A549 (cell line): ENCODE data around the gene NTN4. TPM values are rescaled to one million over a fixed set of nuclear protein-coding genes. Genes with fewer than 3 reads are reported as not detected.

Experiments
- ATAC-seq, 2 experiments: fragments of 200-7000 bp in 1 of 2; fragments of >200 bp in 1 of 2; cut with Nextera tagmentation in 1 of 2; cut with Tn5 transposase in 1 of 2; 3 replicates each; pipeline versions ENCODE4 v1.8.0 to v1.9.1; 2018 to 2020; ENCODE audit warnings: mild to moderate bottlenecking in 1 of 2, moderate library complexity in 1 of 2
- CTCF ChIA-PET: fragments of 300-600 bp; sonication (Branson Sonifier 250); formaldehyde crosslinking; extraction: SDS; loops from one replicate; lab custom pipeline; 2021; ENCODE audit warnings: antibody characterized with exemption, inconsistent platforms; lab: Yijun Ruan, JAX
- POLR2A ChIA-PET: fragments of 350-600 bp; formaldehyde crosslinking; extraction: SDS; loops from one replicate; lab custom pipeline; 2021; ENCODE audit warnings: antibody characterized with exemption, inconsistent platforms; lab: Yijun Ruan, JAX
- DNase-seq, 2 experiments: peaks; one replicate each; pipeline versions ENCODE4 v3.0.0 to v3.0.0-alpha.2; 2011 to 2016; ENCODE audit warnings: low read depth in 1 of 2, low spot score in 1 of 2
- FAIRE-seq: peaks from 2 replicates; lab custom pipeline; 2011; peaks lifted over from hg19 to GRCh38; lab: Jason Lieb, UNC
- H3K27ac ChIP-seq, 2 experiments: fragments of >200 bp; sonication (Bioruptor Twin); formaldehyde crosslinking; 3 replicates each; pipeline ENCODE4 v1.5.1; 2016 to 2017
- H3K4me1 ChIP-seq: fragments of >200 bp; sonication (Bioruptor Twin); formaldehyde crosslinking; 3 replicates; pipeline ENCODE4 v1.6.1; 2016
- H3K4me2 ChIP-seq: fragments of >200 bp; sonication (Bioruptor Twin); formaldehyde crosslinking; 3 replicates; pipeline ENCODE4 v1.6.1; 2016
- H3K4me3 ChIP-seq: fragments of >200 bp; sonication (Bioruptor Twin); formaldehyde crosslinking; 3 replicates; pipeline ENCODE4 v1.5.1; 2016
- H3K9me3 ChIP-seq: fragments of >200 bp; sonication (Bioruptor Twin); formaldehyde crosslinking; 3 replicates; pipeline ENCODE4 v1.6.1; 2016
- BHLHE40 ChIP-seq: IDR thresholded peaks from 2 replicates; pipeline ENCODE4 v1.6.1; 2012; ENCODE audit warnings: low read depth, low read length, inconsistent platforms
- CBX2 ChIP-seq: fragments of 200-600 bp; sonication (generic); IDR thresholded peaks from 2 replicates; pipeline ENCODE4 v1.6.1; 2016; ENCODE audit warnings: low read depth, mild to moderate bottlenecking, borderline replicate concordance
- CBX8 ChIP-seq: fragments of 200-600 bp; sonication (generic); IDR thresholded peaks from 2 replicates; pipeline ENCODE4 v1.6.1; 2016
- CEBPB ChIP-seq, 2 experiments: fragments of >200 bp in 1 of 2; sonication (Bioruptor Twin) in 1 of 2; formaldehyde crosslinking in 1 of 2; IDR thresholded peaks; 2 replicates each; pipeline ENCODE4 v1.6.1; 2012 to 2016
- CHD2 ChIP-seq: fragments of 150-350 bp; IDR thresholded peaks from 2 replicates; pipeline ENCODE4 v1.6.1; 2014; ENCODE audit warnings: low read length; ENCODE audit not compliant: partially characterized antibody
- CHD4 ChIP-seq: fragments of 200-600 bp; sonication (generic); IDR thresholded peaks from 2 replicates; pipeline ENCODE4 v1.6.1; 2016; ENCODE audit warnings: antibody characterized with exemption, mild to moderate bottlenecking, borderline replicate concordance
- EP300 ChIP-seq, 2 experiments: fragments of >200 bp; sonication (Bioruptor Twin); formaldehyde crosslinking; IDR thresholded peaks; 2 replicates in 1 of 2; 3 replicates in 1 of 2; pipeline ENCODE4 v1.6.1; 2016 to 2017
- FOSB ChIP-seq: fragments of 250-450 bp; sonication (Bioruptor Pico); IDR thresholded peaks from 2 replicates; pipeline ENCODE4 v1.5.0; 2020; ENCODE audit warnings: mild to moderate bottlenecking, moderate library complexity
- FOXS1 ChIP-seq: fragments of 250-450 bp; sonication (Bioruptor Pico); IDR thresholded peaks from 2 replicates; pipeline ENCODE4 v1.5.0; 2020; ENCODE audit warnings: mild to moderate bottlenecking, moderate library complexity
- GATA3 ChIP-seq: IDR thresholded peaks from 2 replicates; pipeline ENCODE4 v1.6.1; 2012; ENCODE audit warnings: borderline replicate concordance
- HDAC2 ChIP-seq: fragments of 200-600 bp; sonication (generic); IDR thresholded peaks from 2 replicates; pipeline ENCODE4 v1.6.1; 2016
- HEYL ChIP-seq: fragments of 250-450 bp; sonication (Bioruptor Pico); IDR thresholded peaks from 2 replicates; pipeline ENCODE4 v1.8.0; 2021; ENCODE audit warnings: mild to moderate bottlenecking, moderate library complexity
- HOXA7 ChIP-seq: fragments of 250-450 bp; sonication (Bioruptor Pico); IDR thresholded peaks from 2 replicates; pipeline ENCODE4 v1.5.0; 2020; ENCODE audit warnings: mild to moderate bottlenecking, moderate library complexity
- HOXB13 ChIP-seq: fragments of 250-450 bp; sonication (Bioruptor Pico); IDR thresholded peaks from 2 replicates; pipeline ENCODE4 v1.5.0; 2020; ENCODE audit warnings: low read depth, mild to moderate bottlenecking, moderate library complexity
- HOXB5 ChIP-seq: fragments of 250-450 bp; sonication (Bioruptor Pico); IDR thresholded peaks from 2 replicates; pipeline ENCODE4 v1.5.0; 2020; ENCODE audit warnings: mild to moderate bottlenecking, moderate library complexity
- JUN ChIP-seq, 2 experiments: fragments of >200 bp; sonication (Bioruptor Twin); formaldehyde crosslinking; IDR thresholded peaks; 2 replicates in 1 of 2; 3 replicates in 1 of 2; pipeline ENCODE4 v1.6.1; 2016 to 2017
- JUNB ChIP-seq: fragments of >200 bp; sonication (Bioruptor Twin); formaldehyde crosslinking; IDR thresholded peaks from 2 replicates; pipeline ENCODE4 v1.6.1; 2016
- KDM1A ChIP-seq: fragments of 200-600 bp; sonication (generic); IDR thresholded peaks from 2 replicates; pipeline ENCODE4 v1.6.1; 2016; ENCODE audit warnings: low read depth, mild to moderate bottlenecking
- KDM5A ChIP-seq: fragments of 200-600 bp; sonication (generic); IDR thresholded peaks from 2 replicates; pipeline ENCODE4 v1.6.1; 2016; ENCODE audit warnings: antibody characterized with exemption, mild to moderate bottlenecking
- MAFK ChIP-seq: fragments of 450-650 bp; IDR thresholded peaks from 2 replicates; pipeline ENCODE4 v1.6.1; 2014; ENCODE audit not compliant: partially characterized antibody
- MAZ ChIP-seq: fragments of 150-350 bp; IDR thresholded peaks from 2 replicates; pipeline ENCODE4 v1.6.1; 2014; ENCODE audit warnings: antibody characterized with exemption, low read depth, low read length, borderline replicate concordance
- MYC ChIP-seq: IDR thresholded peaks from 2 replicates; pipeline ENCODE4 v1.6.1; 2012; ENCODE audit warnings: mild to moderate bottlenecking, inconsistent platforms, low read length, improper control_type of control experiment, borderline replicate concordance
- NPAS2 ChIP-seq: fragments of 250-450 bp; sonication (Bioruptor Pico); IDR thresholded peaks from 2 replicates; pipeline ENCODE4 v1.8.0; 2022; ENCODE audit warnings: mild to moderate bottlenecking, moderate library complexity, borderline replicate concordance
- NR3C1 ChIP-seq: fragments of >200 bp; sonication (Bioruptor Twin); formaldehyde crosslinking; IDR thresholded peaks from 3 replicates; pipeline ENCODE4 v1.6.1; 2017
- POLR2A ChIP-seq: IDR thresholded peaks from 2 replicates; pipeline ENCODE4 v1.6.1; 2012; ENCODE audit warnings: mild to moderate bottlenecking, low read length
- RAD21 ChIP-seq, 2 experiments: fragments of >200 bp in 1 of 2; sonication (Bioruptor Twin) in 1 of 2; formaldehyde crosslinking in 1 of 2; IDR thresholded peaks in 1 of 2; conservative IDR thresholded peaks in 1 of 2; 2 replicates in 1 of 2; 3 replicates in 1 of 2; pipeline ENCODE4 v1.6.1; 2012 to 2018; ENCODE audit warnings: inconsistent platforms in 1 of 2
- RARB ChIP-seq: fragments of 250-450 bp; sonication (Bioruptor Pico); IDR thresholded peaks from 2 replicates; pipeline ENCODE4 v1.8.0; 2021; ENCODE audit warnings: mild to moderate bottlenecking, moderate library complexity
- RFX5 ChIP-seq: fragments of 450-650 bp; IDR thresholded peaks from 2 replicates; pipeline ENCODE4 v1.7.1; 2014; ENCODE audit warnings: antibody characterized with exemption, mild to moderate bottlenecking, moderate library complexity
- RNF2 ChIP-seq: fragments of 200-600 bp; sonication (generic); IDR thresholded peaks from 2 replicates; pipeline ENCODE4 v1.6.1; 2016; ENCODE audit warnings: low read depth, mild to moderate bottlenecking, antibody characterized with exemption, moderate library complexity, borderline replicate concordance
- SMC3 ChIP-seq: fragments of >200 bp; sonication (Bioruptor Twin); formaldehyde crosslinking; IDR thresholded peaks from 3 replicates; pipeline ENCODE4 v1.6.1; 2018; ENCODE audit warnings: inconsistent platforms
- SREBF2 ChIP-seq: fragments of 450-650 bp; IDR thresholded peaks from 2 replicates; pipeline ENCODE4 v1.6.1; 2014; ENCODE audit warnings: mild to moderate bottlenecking, moderate library complexity
- ZC3H11A ChIP-seq: fragments of 450-650 bp; IDR thresholded peaks from 2 replicates; pipeline ENCODE4 v1.6.1; 2014; ENCODE audit warnings: antibody characterized with exemption, mild to moderate bottlenecking
- ZSCAN20 ChIP-seq: fragments of 250-450 bp; sonication (Bioruptor Pico); IDR thresholded peaks from 2 replicates; pipeline ENCODE4 v1.8.0; 2022; ENCODE audit warnings: mild to moderate bottlenecking, moderate library complexity
- WGBS: methylation state at CpG from one replicate; pipeline ENCODE4 v1.1.6; 2017; ENCODE audit errors: missing lambda C conversion rate; 5-methylcytosine and 5-hydroxymethylcytosine counted together
- polyA plus RNA-seq, 4 experiments: library from polyadenylated mRNA; depleted of rRNA in 3 of 4; stranded (reverse); fragments of >200 nt; fragmentation: RNase III in 1 of 4; extraction: RNeasy Plus Mini Kit Qiagen cat#74134 plus additional on column Dnase treatment in 1 of 4; gene quantifications; 2 replicates in 3 of 4; 3 replicates in 1 of 4; pipeline ENCODE4 v1.2.3, GENCODE V29; 2011 to 2017
- TF ChIP-seq, protein P1 (sequence below): fragments of 150-350 bp; IDR thresholded peaks from 2 replicates; pipeline ENCODE4 v1.6.1; 2014; ENCODE audit warnings: low read depth, mild to moderate bottlenecking, low read length
- TF ChIP-seq, protein P2 (sequence below): fragments of 200-600 bp; sonication (generic); IDR thresholded peaks from 2 replicates; pipeline ENCODE4 v1.6.1; 2016; ENCODE audit warnings: antibody characterized with exemption, mild to moderate bottlenecking, moderate library complexity
- TF ChIP-seq, protein P3 (sequence below): IDR thresholded peaks from 2 replicates; pipeline ENCODE4 v1.6.1; 2012
- TF ChIP-seq, protein P4 (sequence below): fragments of 250-450 bp; sonication (Bioruptor Pico); IDR thresholded peaks from 2 replicates; pipeline ENCODE4 v1.5.0; 2020; ENCODE audit warnings: low read depth, mild to moderate bottlenecking, moderate library complexity

Gene NTN4
- polyA plus RNA-seq, 2 of the 4 experiments (the other 2 are of a cell fraction): 37.3 to 132 TPM

DNA sequence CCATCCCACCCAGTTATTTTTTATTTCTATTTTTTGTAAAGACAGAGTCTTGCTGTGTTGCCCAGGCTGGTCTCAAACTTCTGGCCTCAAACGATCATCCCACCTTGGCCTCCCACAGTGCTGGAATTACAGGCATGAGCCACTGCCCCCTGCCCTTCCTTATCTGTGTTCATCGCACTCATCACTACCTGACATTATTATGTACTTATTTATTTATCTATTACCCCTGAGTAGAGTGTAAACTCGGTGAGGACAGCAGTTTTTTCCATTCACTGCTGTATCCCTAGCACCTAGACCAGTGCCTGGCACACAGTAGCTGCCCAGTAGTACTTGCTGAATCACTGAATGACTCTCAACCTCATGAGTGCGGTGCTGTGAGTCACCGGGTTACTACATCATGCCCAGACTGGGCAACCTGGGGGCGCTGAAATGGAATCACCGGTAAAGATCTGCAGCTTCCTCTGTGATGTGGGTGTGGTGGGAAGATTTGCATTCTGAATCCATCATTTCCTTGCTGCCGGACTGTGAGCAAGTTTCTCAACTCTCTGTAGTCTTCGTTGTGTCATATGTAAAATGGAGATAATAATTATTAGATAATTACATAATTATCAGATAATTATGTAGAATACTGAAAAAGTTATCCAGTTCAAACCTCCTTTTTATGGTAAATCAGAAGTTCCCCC, 157.4 kb downstream of the NTN4 start (continued):
- TF ChIP-seq RAD21 (conservative IDR thresholded peaks at IDR 0.05 in 1 of 2, IDR thresholded peaks at IDR 0.05 in 1 of 2) (peak; percentile 32 to 48; a peak in 4 of 5 replicates), GATA3 (peak; percentile 82), CBX2 (no peak), RARB (no peak; the same call in 1 of the 2 replicates), CBX8 (no peak), JUNB (peak; percentile 92), CHD2 (no peak), JUN (IDR thresholded peaks at IDR 0.05) (peak; percentile 87 to 91; a peak in 4 of 5 replicates), EP300 (IDR thresholded peaks at IDR 0.05) (peak; percentile 84 to 89; a peak in 3 of 5 replicates), CEBPB (IDR thresholded peaks at IDR 0.05) (peak; percentile 81 to 89), MAFK (peak; percentile 97), RFX5 (peak; percentile 14; the same call in 1 of the 2 replicates), HOXB13 (CRISPR knock-in tag) (peak; percentile 85; the same call in 1 of the 2 replicates), HDAC2 (no peak), FOXS1 (peak; percentile 72; the same call in 1 of the 2 replicates), HOXB5 (CRISPR knock-in tag) (peak; percentile 78), KDM1A (no peak), ZSCAN20 (CRISPR knock-in tag) (peak; percentile 91), POLR2A (no peak), FOSB (peak; percentile 81), NPAS2 (CRISPR knock-in tag) (no peak), BHLHE40 (no peak), MAZ (no peak)
- TF ChIP-seq, protein P1, sequence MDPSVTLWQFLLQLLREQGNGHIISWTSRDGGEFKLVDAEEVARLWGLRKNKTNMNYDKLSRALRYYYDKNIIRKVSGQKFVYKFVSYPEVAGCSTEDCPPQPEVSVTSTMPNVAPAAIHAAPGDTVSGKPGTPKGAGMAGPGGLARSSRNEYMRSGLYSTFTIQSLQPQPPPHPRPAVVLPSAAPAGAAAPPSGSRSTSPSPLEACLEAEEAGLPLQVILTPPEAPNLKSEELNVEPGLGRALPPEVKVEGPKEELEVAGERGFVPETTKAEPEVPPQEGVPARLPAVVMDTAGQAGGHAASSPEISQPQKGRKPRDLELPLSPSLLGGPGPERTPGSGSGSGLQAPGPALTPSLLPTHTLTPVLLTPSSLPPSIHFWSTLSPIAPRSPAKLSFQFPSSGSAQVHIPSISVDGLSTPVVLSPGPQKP: no peak
- TF ChIP-seq, protein P2, sequence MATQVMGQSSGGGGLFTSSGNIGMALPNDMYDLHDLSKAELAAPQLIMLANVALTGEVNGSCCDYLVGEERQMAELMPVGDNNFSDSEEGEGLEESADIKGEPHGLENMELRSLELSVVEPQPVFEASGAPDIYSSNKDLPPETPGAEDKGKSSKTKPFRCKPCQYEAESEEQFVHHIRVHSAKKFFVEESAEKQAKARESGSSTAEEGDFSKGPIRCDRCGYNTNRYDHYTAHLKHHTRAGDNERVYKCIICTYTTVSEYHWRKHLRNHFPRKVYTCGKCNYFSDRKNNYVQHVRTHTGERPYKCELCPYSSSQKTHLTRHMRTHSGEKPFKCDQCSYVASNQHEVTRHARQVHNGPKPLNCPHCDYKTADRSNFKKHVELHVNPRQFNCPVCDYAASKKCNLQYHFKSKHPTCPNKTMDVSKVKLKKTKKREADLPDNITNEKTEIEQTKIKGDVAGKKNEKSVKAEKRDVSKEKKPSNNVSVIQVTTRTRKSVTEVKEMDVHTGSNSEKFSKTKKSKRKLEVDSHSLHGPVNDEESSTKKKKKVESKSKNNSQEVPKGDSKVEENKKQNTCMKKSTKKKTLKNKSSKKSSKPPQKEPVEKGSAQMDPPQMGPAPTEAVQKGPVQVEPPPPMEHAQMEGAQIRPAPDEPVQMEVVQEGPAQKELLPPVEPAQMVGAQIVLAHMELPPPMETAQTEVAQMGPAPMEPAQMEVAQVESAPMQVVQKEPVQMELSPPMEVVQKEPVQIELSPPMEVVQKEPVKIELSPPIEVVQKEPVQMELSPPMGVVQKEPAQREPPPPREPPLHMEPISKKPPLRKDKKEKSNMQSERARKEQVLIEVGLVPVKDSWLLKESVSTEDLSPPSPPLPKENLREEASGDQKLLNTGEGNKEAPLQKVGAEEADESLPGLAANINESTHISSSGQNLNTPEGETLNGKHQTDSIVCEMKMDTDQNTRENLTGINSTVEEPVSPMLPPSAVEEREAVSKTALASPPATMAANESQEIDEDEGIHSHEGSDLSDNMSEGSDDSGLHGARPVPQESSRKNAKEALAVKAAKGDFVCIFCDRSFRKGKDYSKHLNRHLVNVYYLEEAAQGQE: no peak
- TF ChIP-seq, protein P3, sequence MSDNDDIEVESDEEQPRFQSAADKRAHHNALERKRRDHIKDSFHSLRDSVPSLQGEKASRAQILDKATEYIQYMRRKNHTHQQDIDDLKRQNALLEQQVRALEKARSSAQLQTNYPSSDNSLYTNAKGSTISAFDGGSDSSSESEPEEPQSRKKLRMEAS: peak; percentile 87

DNA sequence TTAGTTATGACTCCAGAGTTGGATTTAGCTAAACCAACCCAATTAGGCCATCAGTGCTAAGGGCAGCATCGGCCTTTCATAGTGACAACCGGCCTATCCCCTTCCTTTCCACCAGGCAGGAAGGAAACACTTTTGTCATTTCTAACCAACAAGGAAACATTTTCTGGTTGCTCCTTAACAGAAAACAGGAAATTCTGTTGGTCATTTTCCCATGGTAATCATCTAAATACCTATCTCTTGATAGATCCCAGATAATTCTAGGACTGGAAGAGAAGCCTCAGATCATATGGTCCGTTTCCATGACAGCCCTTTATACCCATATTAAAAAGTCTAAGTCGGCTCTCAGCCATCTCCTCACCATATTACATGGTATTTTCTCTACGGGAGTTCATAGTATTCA, 160.1 kb downstream of the NTN4 start:
- FAIRE-seq: no peak
- TF ChIP-seq HOXA7 (CRISPR knock-in tag): no peak
- TF ChIP-seq MYC: no peak
- TF ChIP-seq RNF2: no peak
- TF ChIP-seq CHD2: no peak
- TF ChIP-seq CBX8: no peak
- no peak for TF ChIP-seq RARB
- no peak for TF ChIP-seq MAZ
- TF ChIP-seq SREBF2: no peak
- TF ChIP-seq KDM5A: no peak
- TF ChIP-seq RFX5: no peak
- TF ChIP-seq, protein P3: no peak
- TF ChIP-seq, protein P4, sequence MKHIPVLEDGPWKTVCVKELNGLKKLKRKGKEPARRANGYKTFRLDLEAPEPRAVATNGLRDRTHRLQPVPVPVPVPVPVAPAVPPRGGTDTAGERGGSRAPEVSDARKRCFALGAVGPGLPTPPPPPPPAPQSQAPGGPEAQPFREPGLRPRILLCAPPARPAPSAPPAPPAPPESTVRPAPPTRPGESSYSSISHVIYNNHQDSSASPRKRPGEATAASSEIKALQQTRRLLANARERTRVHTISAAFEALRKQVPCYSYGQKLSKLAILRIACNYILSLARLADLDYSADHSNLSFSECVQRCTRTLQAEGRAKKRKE (CRISPR knock-in tag): no peak
- TF ChIP-seq ZC3H11A: no peak
- TF ChIP-seq CHD4: no peak
- TF ChIP-seq NR3C1: no peak
- no peak for TF ChIP-seq SMC3
- TF ChIP-seq HEYL: no peak
- ChIA-PET CTCF (interaction anchor here (1.1 to 1.6 kb wide), 3 partner anchors 14 to 218 kb away, joined by 3 to 4 read pairs (median 3); no protein-coding TSS in a partner anchor), POLR2A (interaction anchor here (1.3 kb wide), 1 partner anchor 176 kb away, joined by 3 read pairs; no protein-coding TSS in a partner anchor)
- WGBS: 89% methylated on average over 5 of the region's 5 CpGs
- Histone ChIP-seq H3K4me3 (no peak overlapping the region), H3K9me3 (peaks cover 14% of the 10 kb centered on the region), H3K27ac (peak overlapping the region; percentile 58 to 91; a peak in 5 of 6 replicates), H3K4me2 (no peak overlapping the region), H3K4me1 (peaks cover 32% of the 10 kb centered on the region)
- no peak for ATAC-seq
- DNase-seq: no peak
